ENCODE results near the gene FARS2.

DNA sequence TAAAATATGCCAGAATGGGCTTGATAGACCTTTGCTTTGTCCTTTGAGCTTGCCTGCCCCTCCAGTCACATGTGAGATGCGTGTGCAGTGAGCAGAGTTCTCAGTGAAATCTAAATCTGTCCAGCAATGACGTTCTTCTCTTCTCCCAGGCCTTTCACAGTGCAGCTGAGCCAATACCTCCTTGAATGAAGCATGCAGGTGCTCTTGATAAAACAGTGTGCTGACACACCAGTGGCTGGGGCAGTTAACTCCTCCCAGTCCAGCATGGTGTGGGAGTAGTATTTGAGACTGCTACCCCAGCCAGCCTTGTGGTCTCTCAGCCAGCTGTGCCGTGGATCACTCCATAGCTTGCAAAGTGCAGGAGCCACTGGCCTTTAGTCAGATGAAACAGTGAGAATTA is 240.5 kb downstream of the FARS2 start:
- TF ChIP-seq POLR2A (IDR thresholded peaks at IDR 0.05; ENCODE audit: low read length) (no peak), GATA1 (IDR thresholded peaks at IDR 0.05; ENCODE audit: low read depth, low read length) (no peak)
